Liver (tissue), 3 donors: Measurements from ENCODE around the gene MYO16.

Source experiments
- FOXA1 ChIP-seq: IDR thresholded peaks from 2 replicates; pipeline ENCODE4 v1.6.1; 2016; ENCODE audit warnings: antibody characterized with exemption
- HNF4G ChIP-seq: IDR thresholded peaks from 2 replicates; pipeline ENCODE4 v1.6.1; 2016; ENCODE audit warnings: antibody characterized with exemption
- SP1 ChIP-seq: IDR thresholded peaks from 2 replicates; pipeline ENCODE4 v1.6.1; 2018; ENCODE audit warnings: antibody characterized with exemption, mild to moderate bottlenecking
- YY1 ChIP-seq: IDR thresholded peaks from 2 replicates; pipeline ENCODE4 v1.6.1; 2016; ENCODE audit warnings: antibody characterized with exemption, mild to moderate bottlenecking
- TF ChIP-seq, protein P1 (sequence below): fragments of 150-350 bp; IDR thresholded peaks from 2 replicates; pipeline ENCODE4 v1.5.1; 2017; ENCODE audit warnings: improper control_type of control experiment, low read depth, low read length; ENCODE audit not compliant: missing input control
- donor health status: healthy.
- donor health status: healthy.

GRCh38 chr13:108917581-108917980 lies 288.2 kb downstream of the MYO16 start:
- TF ChIP-seq, protein P1, sequence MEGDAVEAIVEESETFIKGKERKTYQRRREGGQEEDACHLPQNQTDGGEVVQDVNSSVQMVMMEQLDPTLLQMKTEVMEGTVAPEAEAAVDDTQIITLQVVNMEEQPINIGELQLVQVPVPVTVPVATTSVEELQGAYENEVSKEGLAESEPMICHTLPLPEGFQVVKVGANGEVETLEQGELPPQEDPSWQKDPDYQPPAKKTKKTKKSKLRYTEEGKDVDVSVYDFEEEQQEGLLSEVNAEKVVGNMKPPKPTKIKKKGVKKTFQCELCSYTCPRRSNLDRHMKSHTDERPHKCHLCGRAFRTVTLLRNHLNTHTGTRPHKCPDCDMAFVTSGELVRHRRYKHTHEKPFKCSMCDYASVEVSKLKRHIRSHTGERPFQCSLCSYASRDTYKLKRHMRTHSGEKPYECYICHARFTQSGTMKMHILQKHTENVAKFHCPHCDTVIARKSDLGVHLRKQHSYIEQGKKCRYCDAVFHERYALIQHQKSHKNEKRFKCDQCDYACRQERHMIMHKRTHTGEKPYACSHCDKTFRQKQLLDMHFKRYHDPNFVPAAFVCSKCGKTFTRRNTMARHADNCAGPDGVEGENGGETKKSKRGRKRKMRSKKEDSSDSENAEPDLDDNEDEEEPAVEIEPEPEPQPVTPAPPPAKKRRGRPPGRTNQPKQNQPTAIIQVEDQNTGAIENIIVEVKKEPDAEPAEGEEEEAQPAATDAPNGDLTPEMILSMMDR = no peak
- TF ChIP-seq YY1 (no peak), HNF4G (no peak), SP1 (no peak), FOXA1 (no peak)
